A549 (cell line): Measurements from ENCODE around the gene TEX51. TPM values are rescaled to one million over a fixed set of nuclear protein-coding genes. Genes with fewer than 3 reads are reported as not detected.

Source experiments
- ATAC-seq, 2 experiments: fragments of 200-7000 bp in 1 of 2; fragments of >200 bp in 1 of 2; cut with Nextera tagmentation in 1 of 2; cut with Tn5 transposase in 1 of 2; 3 replicates each; pipeline versions ENCODE4 v1.8.0 to v1.9.1; 2018 to 2020; ENCODE audit warnings: mild to moderate bottlenecking in 1 of 2, moderate library complexity in 1 of 2
- CTCF ChIA-PET: fragments of 300-600 bp; sonication (Branson Sonifier 250); formaldehyde crosslinking; extraction: SDS; loops from one replicate; lab custom pipeline; 2021; ENCODE audit warnings: antibody characterized with exemption, inconsistent platforms; lab: Yijun Ruan, JAX
- POLR2A ChIA-PET: fragments of 350-600 bp; formaldehyde crosslinking; extraction: SDS; loops from one replicate; lab custom pipeline; 2021; ENCODE audit warnings: antibody characterized with exemption, inconsistent platforms; lab: Yijun Ruan, JAX
- DNase-seq, 2 experiments: peaks; one replicate each; pipeline versions ENCODE4 v3.0.0 to v3.0.0-alpha.2; 2011 to 2016; ENCODE audit warnings: low read depth in 1 of 2, low spot score in 1 of 2
- FAIRE-seq: peaks from 2 replicates; lab custom pipeline; 2011; peaks lifted over from hg19 to GRCh38; lab: Jason Lieb, UNC
- H3K27ac ChIP-seq, 2 experiments: fragments of >200 bp; sonication (Bioruptor Twin); formaldehyde crosslinking; 3 replicates each; pipeline ENCODE4 v1.5.1; 2016 to 2017
- H3K4me1 ChIP-seq: fragments of >200 bp; sonication (Bioruptor Twin); formaldehyde crosslinking; 3 replicates; pipeline ENCODE4 v1.6.1; 2016
- H3K4me2 ChIP-seq: fragments of >200 bp; sonication (Bioruptor Twin); formaldehyde crosslinking; 3 replicates; pipeline ENCODE4 v1.6.1; 2016
- H3K4me3 ChIP-seq: fragments of >200 bp; sonication (Bioruptor Twin); formaldehyde crosslinking; 3 replicates; pipeline ENCODE4 v1.5.1; 2016
- H3K9me3 ChIP-seq: fragments of >200 bp; sonication (Bioruptor Twin); formaldehyde crosslinking; 3 replicates; pipeline ENCODE4 v1.6.1; 2016
- ATOH8 ChIP-seq: fragments of 250-450 bp; sonication (Bioruptor Pico); IDR thresholded peaks from 2 replicates; pipeline ENCODE4 v1.5.0; 2020; ENCODE audit warnings: low read depth, mild to moderate bottlenecking, moderate library complexity
- BCL3 ChIP-seq: fragments of >200 bp; sonication (Bioruptor Twin); formaldehyde crosslinking; IDR thresholded peaks from 3 replicates; pipeline ENCODE4 v1.6.1; 2016
- BHLHE40 ChIP-seq: IDR thresholded peaks from 2 replicates; pipeline ENCODE4 v1.6.1; 2012; ENCODE audit warnings: low read depth, low read length, inconsistent platforms
- CHD4 ChIP-seq: fragments of 200-600 bp; sonication (generic); IDR thresholded peaks from 2 replicates; pipeline ENCODE4 v1.6.1; 2016; ENCODE audit warnings: antibody characterized with exemption, mild to moderate bottlenecking, borderline replicate concordance
- EP300 ChIP-seq, 2 experiments: fragments of >200 bp; sonication (Bioruptor Twin); formaldehyde crosslinking; IDR thresholded peaks; 2 replicates in 1 of 2; 3 replicates in 1 of 2; pipeline ENCODE4 v1.6.1; 2016 to 2017
- FOXS1 ChIP-seq: fragments of 250-450 bp; sonication (Bioruptor Pico); IDR thresholded peaks from 2 replicates; pipeline ENCODE4 v1.5.0; 2020; ENCODE audit warnings: mild to moderate bottlenecking, moderate library complexity
- HES2 ChIP-seq: fragments of >200 bp; sonication (Bioruptor Twin); formaldehyde crosslinking; IDR thresholded peaks from 2 replicates; pipeline ENCODE4 v1.6.1; 2016
- HOXB13 ChIP-seq: fragments of 250-450 bp; sonication (Bioruptor Pico); IDR thresholded peaks from 2 replicates; pipeline ENCODE4 v1.5.0; 2020; ENCODE audit warnings: low read depth, mild to moderate bottlenecking, moderate library complexity
- HOXB5 ChIP-seq: fragments of 250-450 bp; sonication (Bioruptor Pico); IDR thresholded peaks from 2 replicates; pipeline ENCODE4 v1.5.0; 2020; ENCODE audit warnings: mild to moderate bottlenecking, moderate library complexity
- JUN ChIP-seq, 2 experiments: fragments of >200 bp; sonication (Bioruptor Twin); formaldehyde crosslinking; IDR thresholded peaks; 2 replicates in 1 of 2; 3 replicates in 1 of 2; pipeline ENCODE4 v1.6.1; 2016 to 2017
- JUNB ChIP-seq: fragments of >200 bp; sonication (Bioruptor Twin); formaldehyde crosslinking; IDR thresholded peaks from 2 replicates; pipeline ENCODE4 v1.6.1; 2016
- MAFK ChIP-seq: fragments of 450-650 bp; IDR thresholded peaks from 2 replicates; pipeline ENCODE4 v1.6.1; 2014; ENCODE audit not compliant: partially characterized antibody
- NFE2L2 ChIP-seq: fragments of 150-350 bp; conservative IDR thresholded peaks from 2 replicates; pipeline ENCODE4 v1.6.1; 2014; ENCODE audit warnings: low read length
- NR3C1 ChIP-seq: fragments of >200 bp; sonication (Bioruptor Twin); formaldehyde crosslinking; IDR thresholded peaks from 3 replicates; pipeline ENCODE4 v1.6.1; 2017
- RARB ChIP-seq: fragments of 250-450 bp; sonication (Bioruptor Pico); IDR thresholded peaks from 2 replicates; pipeline ENCODE4 v1.8.0; 2021; ENCODE audit warnings: mild to moderate bottlenecking, moderate library complexity
- RCOR1 ChIP-seq: fragments of 150-350 bp; IDR thresholded peaks from 2 replicates; pipeline ENCODE4 v1.6.1; 2014; ENCODE audit warnings: antibody characterized with exemption, low read length, low read depth
- RFX5 ChIP-seq: fragments of 450-650 bp; IDR thresholded peaks from 2 replicates; pipeline ENCODE4 v1.7.1; 2014; ENCODE audit warnings: antibody characterized with exemption, mild to moderate bottlenecking, moderate library complexity
- TP53 ChIP-seq: fragments of 250-450 bp; sonication (Bioruptor Pico); IDR thresholded peaks from 2 replicates; pipeline ENCODE4 v1.5.0; 2021; ENCODE audit warnings: mild to moderate bottlenecking, moderate library complexity
- USF2 ChIP-seq: fragments of 450-650 bp; IDR thresholded peaks from 2 replicates; pipeline ENCODE4 v1.6.1; 2014; ENCODE audit warnings: antibody characterized with exemption
- ZC3H11A ChIP-seq: fragments of 450-650 bp; IDR thresholded peaks from 2 replicates; pipeline ENCODE4 v1.6.1; 2014; ENCODE audit warnings: antibody characterized with exemption, mild to moderate bottlenecking
- WGBS: methylation state at CpG from one replicate; pipeline ENCODE4 v1.1.6; 2017; ENCODE audit errors: missing lambda C conversion rate; 5-methylcytosine and 5-hydroxymethylcytosine counted together
- polyA plus RNA-seq, 4 experiments: library from polyadenylated mRNA; depleted of rRNA in 3 of 4; stranded (reverse); fragments of >200 nt; fragmentation: RNase III in 1 of 4; extraction: RNeasy Plus Mini Kit Qiagen cat#74134 plus additional on column Dnase treatment in 1 of 4; gene quantifications; 2 replicates in 3 of 4; 3 replicates in 1 of 4; pipeline ENCODE4 v1.2.3, GENCODE V29; 2011 to 2017
- TF ChIP-seq, protein P1 (sequence below): IDR thresholded peaks from 2 replicates; pipeline ENCODE4 v1.6.1; 2012; ENCODE audit warnings: low read depth, borderline replicate concordance

TEX51 gene
- polyA plus RNA-seq, 2 of the 4 experiments (the other 2 are of a cell fraction): not detected

DNA sequence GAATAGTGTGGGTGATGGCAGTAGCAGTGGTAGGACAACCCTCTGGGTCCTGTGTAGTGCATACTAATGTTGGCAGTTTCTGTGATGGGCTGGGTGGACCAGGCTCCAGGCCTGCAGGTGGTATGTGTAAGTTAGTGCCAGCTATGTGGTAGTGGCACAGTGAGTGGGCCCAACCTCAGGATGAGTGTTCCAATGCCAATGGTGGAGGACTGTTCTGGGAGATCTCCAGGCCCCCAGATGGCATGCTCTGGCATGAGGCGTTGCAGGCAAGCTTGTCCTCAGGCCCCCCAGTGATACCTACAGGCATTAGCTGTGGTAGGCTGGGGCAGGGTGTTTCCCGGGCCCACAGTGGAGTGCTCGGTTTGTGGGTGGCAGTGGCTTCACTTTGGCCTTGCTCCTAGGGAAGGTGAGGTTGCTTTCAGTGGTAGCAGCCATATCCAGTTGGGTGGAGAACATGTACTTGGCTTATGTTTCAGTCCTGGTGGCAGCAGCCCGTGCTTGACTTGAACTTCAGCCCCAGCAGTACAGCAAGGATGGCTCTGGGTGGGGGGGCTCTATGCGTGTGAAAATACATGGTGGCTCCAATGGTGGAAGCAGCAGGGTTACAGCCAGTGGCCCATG lies 32.4 kb downstream of the TEX51 start (continued):
- TF ChIP-seq USF2: no peak
- TF ChIP-seq EP300 (IDR thresholded peaks at IDR 0.05): no peak
- TF ChIP-seq ZC3H11A: no peak
- TF ChIP-seq ATOH8 (CRISPR knock-in tag): no peak

GRCh38 chr2:126932529-126932928 lies 33.8 kb downstream of the TEX51 start:
- H3K27ac ChIP-seq: no peak overlapping the region
- FAIRE-seq (no peak), ATAC-seq (no peak), DNase-seq (no peak)
- TF ChIP-seq FOXS1 (CRISPR knock-in tag): no peak
- no peak for TF ChIP-seq JUN (IDR thresholded peaks at IDR 0.05)
- no peak for TF ChIP-seq HES2
- TF ChIP-seq BCL3: no peak
- no peak overlapping the region for H3K4me2 ChIP-seq
- no peaks in the 10 kb centered on the region for H3K4me1 ChIP-seq
- H3K9me3 ChIP-seq: no peaks in the 10 kb centered on the region; the same call in 2 of the 3 replicates
- no peak overlapping the region for H3K4me3 ChIP-seq
- CTCF ChIA-PET: interaction anchor here (1.4 to 1.6 kb wide), 2 partner anchors 18 to 118 kb away, joined by 3 read pairs; no protein-coding TSS in a partner anchor
- POLR2A ChIA-PET: no interaction called here
- 32% methylated on average over 4 of the region's 4 CpGs for WGBS

GRCh38 chr2:126932966-126933710 lies 34.4 kb downstream of the TEX51 start:
- TF ChIP-seq CHD4: no peak
- no peak for TF ChIP-seq NR3C1
- no peak for TF ChIP-seq RCOR1
- no peak for TF ChIP-seq JUNB
- no peak for TF ChIP-seq NFE2L2
- TF ChIP-seq BHLHE40: no peak
- no peak for TF ChIP-seq HOXB13
- no peak for TF ChIP-seq TP53
- TF ChIP-seq JUN (IDR thresholded peaks at IDR 0.05): no peak
- TF ChIP-seq MAFK: no peak
- TF ChIP-seq BCL3: no peak
- TF ChIP-seq, protein P1, sequence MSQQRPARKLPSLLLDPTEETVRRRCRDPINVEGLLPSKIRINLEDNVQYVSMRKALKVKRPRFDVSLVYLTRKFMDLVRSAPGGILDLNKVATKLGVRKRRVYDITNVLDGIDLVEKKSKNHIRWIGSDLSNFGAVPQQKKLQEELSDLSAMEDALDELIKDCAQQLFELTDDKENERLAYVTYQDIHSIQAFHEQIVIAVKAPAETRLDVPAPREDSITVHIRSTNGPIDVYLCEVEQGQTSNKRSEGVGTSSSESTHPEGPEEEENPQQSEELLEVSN: no peak
- no peak for TF ChIP-seq RARB
- no peak for TF ChIP-seq ATOH8 (CRISPR knock-in tag)
- no peak for TF ChIP-seq RFX5
- TF ChIP-seq HOXB5 (CRISPR knock-in tag): no peak
- TF ChIP-seq HES2: no peak
- no peak for DNase-seq
- no peak for ATAC-seq
- Histone ChIP-seq H3K9me3 (no peaks in the 10 kb centered on the region; the same call in 2 of the 3 replicates), H3K4me2 (no peak overlapping the region), H3K4me3 (no peak overlapping the region), H3K4me1 (no peaks in the 10 kb centered on the region), H3K27ac (no peak overlapping the region)
- CTCF ChIA-PET: interaction anchor here (0.8 to 1.6 kb wide), 3 partner anchors 18 to 117 kb away, joined by 3 read pairs; no protein-coding TSS in a partner anchor
- WGBS: 23% methylated on average over 14 of the region's 14 CpGs
- POLR2A ChIA-PET: no interaction called here
- FAIRE-seq: no peak
